ENCODE data around the gene CCR6. TPM values are rescaled to one million over a fixed set of nuclear protein-coding genes. Genes with fewer than 3 reads are reported as not detected.

Gene CCR6
- total RNA-seq, 2 experiments from 2014 or later: 0.10 to 0.35 TPM

- Histone ChIP-seq H3K9me2 (ENCODE audit: insufficient read depth, low read length) (no peaks in the 10 kb centered on the region), H3K4me1 (ENCODE audit: insufficient read depth, low read length, poor library complexity, severe bottlenecking) (peaks cover 77% of the 10 kb centered on the region), H3K79me2 (ENCODE audit: insufficient read depth, low read depth, low read length) (no peaks in the 10 kb centered on the region), H2AFZ (ENCODE audit: low read length) (no peak overlapping the region), H3K27ac (ENCODE audit: low read depth, low read length, poor library complexity, severe bottlenecking) (no peak overlapping the region), H4K20me1 (ENCODE audit: insufficient read depth, low read length) (no peaks in the 10 kb centered on the region), H3K4me2 (ENCODE audit: low read length) (no peak overlapping the region), H3K4me3 (ENCODE audit: low read depth, low read length, poor library complexity, severe bottlenecking) (no peak overlapping the region), H3K9me3 (ENCODE audit: low read length) (no peaks in the 10 kb centered on the region), H3K36me3 (ENCODE audit: insufficient read depth, low read length) (no peaks in the 10 kb centered on the region)
- intact Hi-C loops (cut with micrococcal nuclease; ENCODE audit: unreplicated experiment): no loop called here
- no TSS peak for BruUV-seq (replicated peaks)
- DNase-seq (ENCODE audit: low spot score): no peak
- CTCF ChIA-PET (ENCODE audit: unreplicated experiment): no interaction called here
- POLR2A ChIA-PET: interaction anchor here (0.6 to 1.8 kb wide), 3 partner anchors 12 to 30 kb away, joined by 3 to 4 read pairs (median 4); no protein-coding TSS in a partner anchor
- TF ChIP-seq CTCF (conservative IDR thresholded peaks at IDR 0.05; ENCODE audit: low read length) (no peak), EZH2phosphoT487 (IDR thresholded peaks at IDR 0.05; ENCODE audit: borderline replicate concordance, low read depth, low read length) (no peak)
These were observed 15.1 kb upstream of the CCR6 start for GRCh38 chr6:167107787-167108186.

- intact Hi-C loops (cut with micrococcal nuclease; ENCODE audit: unreplicated experiment): no loop called here
- Histone ChIP-seq H3K9me2 (ENCODE audit: insufficient read depth, low read length) (no peaks in the 10 kb centered on the region), H3K27ac (ENCODE audit: low read depth, low read length, poor library complexity, severe bottlenecking) (no peak overlapping the region), H3K4me2 (ENCODE audit: low read length) (no peak overlapping the region), H3K4me1 (ENCODE audit: insufficient read depth, low read length, poor library complexity, severe bottlenecking) (peaks cover 76% of the 10 kb centered on the region), H3K4me3 (ENCODE audit: low read depth, low read length, poor library complexity, severe bottlenecking) (no peak overlapping the region), H3K9me3 (ENCODE audit: low read length) (no peaks in the 10 kb centered on the region), H2AFZ (ENCODE audit: low read length) (no peak overlapping the region), H3K79me2 (ENCODE audit: insufficient read depth, low read depth, low read length) (no peaks in the 10 kb centered on the region), H3K36me3 (ENCODE audit: insufficient read depth, low read length) (no peaks in the 10 kb centered on the region), H4K20me1 (ENCODE audit: insufficient read depth, low read length) (no peaks in the 10 kb centered on the region)
- BruUV-seq (replicated peaks): no TSS peak
- no peak for DNase-seq (ENCODE audit: low spot score)
- ChIA-PET CTCF (ENCODE audit: unreplicated experiment) (interaction anchor here (1.2 kb wide), 1 partner anchor 15 kb away, joined by 4 read pairs; no protein-coding TSS in a partner anchor), POLR2A (interaction anchor here (1.8 kb wide), 1 partner anchor 13 kb away, joined by 4 read pairs; no protein-coding TSS in a partner anchor)
- no peak for TF ChIP-seq CTCF (conservative IDR thresholded peaks at IDR 0.05; ENCODE audit: low read length)
These were observed 14.6 kb upstream of the CCR6 start for GRCh38 chr6:167108278-167108677.

GRCh38 chr6:167109651-167110050 is 13.2 kb upstream of the CCR6 start:
- ChIA-PET POLR2A (interaction anchor here (0.6 to 1.8 kb wide), 2 partner anchors 14 to 21 kb away, joined by 3 to 4 read pairs; no protein-coding TSS in a partner anchor), CTCF (ENCODE audit: unreplicated experiment) (no interaction called here)
- no peaks in the 10 kb centered on the region for H3K79me2 ChIP-seq (ENCODE audit: insufficient read depth, low read depth, low read length)
- no peaks in the 10 kb centered on the region for H3K9me2 ChIP-seq (ENCODE audit: insufficient read depth, low read length)
- DNase-seq (ENCODE audit: low spot score): no peak
- peaks cover 75% of the 10 kb centered on the region for H3K4me1 ChIP-seq (ENCODE audit: insufficient read depth, low read length, poor library complexity, severe bottlenecking)
- H3K36me3 ChIP-seq (ENCODE audit: insufficient read depth, low read length): no peaks in the 10 kb centered on the region
- no TSS peak for BruUV-seq (replicated peaks)
- TF ChIP-seq CTCF (conservative IDR thresholded peaks at IDR 0.05; ENCODE audit: low read length): no peak
- TF ChIP-seq EZH2phosphoT487 (IDR thresholded peaks at IDR 0.05; ENCODE audit: borderline replicate concordance, low read depth, low read length): no peak
- H2AFZ ChIP-seq (ENCODE audit: low read length): no peak overlapping the region
- no peaks in the 10 kb centered on the region for H3K9me3 ChIP-seq (ENCODE audit: low read length)
- no peaks in the 10 kb centered on the region for H4K20me1 ChIP-seq (ENCODE audit: insufficient read depth, low read length)
- no peak overlapping the region for H3K27ac ChIP-seq (ENCODE audit: low read depth, low read length, poor library complexity, severe bottlenecking)
- intact Hi-C loops (cut with micrococcal nuclease; ENCODE audit: unreplicated experiment): loop anchor here (5.0 kb wide), 1 partner anchor 32 kb away; no protein-coding TSS in a partner anchor
- no peak overlapping the region for H3K4me3 ChIP-seq (ENCODE audit: low read depth, low read length, poor library complexity, severe bottlenecking)
- no peak overlapping the region for H3K4me2 ChIP-seq (ENCODE audit: low read length)

Measured in OCI-LY7 (cell line).